ENCODE results near the gene PRDM16. TPM values are rescaled to one million over a fixed set of nuclear protein-coding genes. Genes with fewer than 3 reads are reported as not detected.

Gene PRDM16
- total and polyA plus RNA-seq, 2 of the 13 experiments (the other 11 are each of a cell fraction or from before 2014, with no cell fraction given): 0.15 to 0.81 TPM

GRCh38 chr1:3442331-3442730 lies 373.3 kb downstream of the PRDM16 start:
- BruUV-seq (replicated peaks): no TSS peak
- peaks cover 0 to 6% of the 10 kb centered on the region in 2 experiments; a peak in 1 of 5 replicates for H3K27me3 ChIP-seq (ENCODE audit: control insufficient read depth in 1 of 2, insufficient read depth in 2 of 2, low read length in 2 of 2)

More at GRCh38 chr1:3442331-3442730, 373.3 kb downstream of the PRDM16 start:
- FAIRE-seq (no peak), DNase-seq (ENCODE audit: low spot score) (no peak), ATAC-seq (no peak)
- Histone ChIP-seq H3K36me3 (replicated peaks in 1 of 2; ENCODE audit: control insufficient read depth in 1 of 2, insufficient read depth in 2 of 2, low read length in 2 of 2) (no peaks in the 10 kb centered on the region), H4K20me1 (ENCODE audit: insufficient read depth, low read length) (no peaks in the 10 kb centered on the region), H3K27ac (ENCODE audit: extremely low read length, insufficient read depth, low read length) (no peak overlapping the region), H3K79me2 (ENCODE audit: insufficient read depth, low read length) (no peaks in the 10 kb centered on the region), H3K9ac (ENCODE audit: insufficient read depth, low read depth, low read length) (no peak overlapping the region), H3K4me1 (ENCODE audit: insufficient read depth, low read length) (peaks cover 65% of the 10 kb centered on the region), H3K4me3 (replicated peaks in 1 of 3; ENCODE audit: insufficient read depth in 1 of 3, low read depth in 2 of 3, low read length in 3 of 3) (no peak overlapping the region), H3K9me3 (ENCODE audit: low read length) (no peaks in the 10 kb centered on the region), H3K4me2 (ENCODE audit: low read depth, low read length) (0 out of 2 replicates have a peak overlapping the region, but pooled peaks have one; percentile 15), H2AFZ (ENCODE audit: low read length) (no peak overlapping the region)
- CTCF ChIA-PET (ENCODE audit: low intra/inter-chr PET ratio, low total read pairs): no interaction called here
- in situ Hi-C loops (cut with HindIII; ENCODE audit: extremely low pct_ligation_motif_present, low pct_unique_long_range_greater_than_20kb) (loop anchor here (5.0 kb wide), 1 partner anchor 40 kb away; no protein-coding TSS in a partner anchor), intact Hi-C loops (cut with micrococcal nuclease; ENCODE audit: unreplicated experiment) (no loop called here)
- TF ChIP-seq ZBTB10 (CRISPR knock-in tag; IDR thresholded peaks at IDR 0.05; ENCODE audit: borderline replicate concordance): no peak
- no peak for TF ChIP-seq MAFF (IDR thresholded peaks at IDR 0.05; ENCODE audit: low read depth, low read length)
- TF ChIP-seq CC2D1A (CRISPR knock-in tag; IDR thresholded peaks at IDR 0.05): no peak
- TF ChIP-seq MTF2 (CRISPR knock-in tag; IDR thresholded peaks at IDR 0.05; ENCODE audit: borderline replicate concordance): no peak
- TF ChIP-seq ZNF329 (CRISPR knock-in tag; IDR thresholded peaks at IDR 0.05; ENCODE audit: low read depth): no peak
- TF ChIP-seq CBX2 (IDR thresholded peaks at IDR 0.05; ENCODE audit: low read depth, low read length): no peak
- no peak for TF ChIP-seq CBX2 (CRISPR knock-in tag; IDR thresholded peaks at IDR 0.05; ENCODE audit: low read depth)
- no peak for TF ChIP-seq KDM2A (CRISPR knock-in tag; IDR thresholded peaks at IDR 0.05; ENCODE audit: borderline replicate concordance, low read depth)
- TF ChIP-seq MXI1 (IDR thresholded peaks at IDR 0.05; ENCODE audit: borderline replicate concordance, low read depth, low read length): no peak
- TF ChIP-seq, protein P1, sequence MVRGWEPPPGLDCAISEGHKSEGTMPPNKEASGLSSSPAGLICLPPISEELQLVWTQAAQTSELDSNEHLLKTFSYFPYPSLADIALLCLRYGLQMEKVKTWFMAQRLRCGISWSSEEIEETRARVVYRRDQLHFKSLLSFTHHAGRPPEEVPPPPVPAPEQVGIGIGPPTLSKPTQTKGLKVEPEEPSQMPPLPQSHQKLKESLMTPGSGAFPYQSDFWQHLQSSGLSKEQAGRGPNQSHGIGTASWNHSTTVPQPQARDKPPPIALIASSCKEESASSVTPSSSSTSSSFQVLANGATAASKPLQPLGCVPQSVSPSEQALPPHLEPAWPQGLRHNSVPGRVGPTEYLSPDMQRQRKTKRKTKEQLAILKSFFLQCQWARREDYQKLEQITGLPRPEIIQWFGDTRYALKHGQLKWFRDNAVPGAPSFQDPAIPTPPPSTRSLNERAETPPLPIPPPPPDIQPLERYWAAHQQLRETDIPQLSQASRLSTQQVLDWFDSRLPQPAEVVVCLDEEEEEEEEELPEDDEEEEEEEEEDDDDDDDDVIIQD (CRISPR knock-in tag; IDR thresholded peaks at IDR 0.05; ENCODE audit: low read depth): no peak
- TF ChIP-seq TEAD3 (CRISPR knock-in tag; optimal IDR thresholded peaks at IDR 0.05; ENCODE audit: borderline replicate concordance): no peak
- TF ChIP-seq CENPX (CRISPR knock-in tag; IDR thresholded peaks at IDR 0.05): no peak
- WGBS (ENCODE audit: low lambda C conversion rate): 76% methylated on average over 10 of the region's 13 CpGs
- POLR2A ChIA-PET: no interaction called here
